Common myeloid progenitor, CD34-positive (primary cell): ENCODE data around the gene CA10.

ENCODE experiments used
- CTCF ChIA-PET: fragments of 350-600 bp; sonication (Branson Sonifier 250); formaldehyde crosslinking; loops from one replicate; lab custom pipeline; 2021; ENCODE audit warnings: antibody characterized with exemption; lab: Charles Lee
- POLR2A ChIA-PET: fragments of 350-600 bp; sonication (Branson Sonifier 250); formaldehyde crosslinking; loops from one replicate; lab custom pipeline; 2021; ENCODE audit warnings: antibody characterized with exemption; lab: Charles Lee
- DNase-seq, 3 donors: peaks; one replicate each; pipeline versions ENCODE4 v3.0.0 to v3.0.0-alpha.2; 2013
- H3K27ac ChIP-seq, 2 experiments: 1 replicate in 1 of 2; 2 replicates in 1 of 2; pipeline ENCODE4 v1.7.0; 2013; ENCODE audit warnings: inconsistent platforms in 2 of 2, low read length in 2 of 2, mild to moderate bottlenecking in 2 of 2, low read depth in 1 of 2, moderate library complexity in 1 of 2; ENCODE audit not compliant: severe bottlenecking in 2 of 2, insufficient read depth in 1 of 2, poor library complexity in 1 of 2
- H3K27me3 ChIP-seq, 5 experiments: replicated peaks in 2 of 5; 1 replicate in 3 of 5; 2 replicates in 2 of 5; pipeline versions ENCODE4 v1.6.1 to v1.7.0; 2013; ENCODE audit warnings: low read length in 4 of 5, mild to moderate bottlenecking in 2 of 5, moderate library complexity in 2 of 5, inconsistent platforms in 1 of 5; ENCODE audit not compliant: insufficient read depth in 5 of 5, control insufficient read depth in 4 of 5
- H3K36me3 ChIP-seq, 4 experiments: 1 replicate in 2 of 4; 2 replicates in 2 of 4; pipeline versions ENCODE4 v1.6.1 to v1.7.0; 2013; ENCODE audit warnings: low read length in 3 of 4, control low read depth in 1 of 4, mild to moderate bottlenecking in 1 of 4; ENCODE audit not compliant: control insufficient read depth in 4 of 4, insufficient read depth in 4 of 4
- H3K4me1 ChIP-seq, 4 experiments: 1 replicate in 3 of 4; 2 replicates in 1 of 4; pipeline versions ENCODE4 v1.6.1 to v1.7.1; 2013; ENCODE audit warnings: low read length in 3 of 4, mild to moderate bottlenecking in 3 of 4, control low read depth in 1 of 4, inconsistent platforms in 1 of 4, moderate library complexity in 1 of 4; ENCODE audit not compliant: control insufficient read depth in 4 of 4, insufficient read depth in 4 of 4; ENCODE audit errors: control extremely low read depth in 1 of 4
- H3K4me3 ChIP-seq, 7 experiments: 1 replicate in 4 of 7; 2 replicates in 3 of 7; pipeline versions ENCODE4 v1.5.1 to v1.7.0; 2013; ENCODE audit warnings: mild to moderate bottlenecking in 7 of 7, low read length in 6 of 7, moderate library complexity in 6 of 7, inconsistent platforms in 2 of 7, low read depth in 2 of 7, control low read depth in 1 of 7; ENCODE audit not compliant: insufficient read depth in 4 of 7, control insufficient read depth in 1 of 7; ENCODE audit errors: extremely low read depth in 1 of 7
- H3K9me3 ChIP-seq, 5 experiments: 1 replicate in 4 of 5; 2 replicates in 1 of 5; pipeline versions ENCODE4 v1.6.1 to v1.7.1; 2013; ENCODE audit warnings: low read length in 4 of 5, mild to moderate bottlenecking in 2 of 5, inconsistent platforms in 1 of 5, low read depth in 1 of 5, moderate library complexity in 1 of 5; ENCODE audit not compliant: control insufficient read depth in 4 of 5, insufficient read depth in 2 of 5; ENCODE audit errors: control extremely low read depth in 1 of 5
- WGBS: methylation state at CpG from one replicate; pipeline ENCODE4 v1.1.5; 2013; ENCODE audit not compliant: insufficient coverage; 5-methylcytosine and 5-hydroxymethylcytosine counted together

CA10 gene

GRCh38 chr17:52128721-52129120, 29.8 kb downstream of the CA10 start:
- CTCF ChIA-PET: no interaction called here
- H3K36me3 ChIP-seq: no peaks in the 10 kb centered on the region
- no peaks in the 10 kb centered on the region for H3K9me3 ChIP-seq
- POLR2A ChIA-PET: no interaction called here
- DNase-seq: no peak
- H3K4me3 ChIP-seq: no peak overlapping the region
- no peaks in the 10 kb centered on the region for H3K27me3 ChIP-seq
- WGBS: 60% methylated on average over 1 of the region's 2 CpGs
- no peak overlapping the region for H3K27ac ChIP-seq
- no peaks in the 10 kb centered on the region for H3K4me1 ChIP-seq

GRCh38 chr17:52124993-52125392, 33.5 kb downstream of the CA10 start:
- DNase-seq: no peak
- no peak overlapping the region for H3K4me3 ChIP-seq
- H3K4me1 ChIP-seq: no peaks in the 10 kb centered on the region
- no peaks in the 10 kb centered on the region for H3K27me3 ChIP-seq
- H3K36me3 ChIP-seq: no peaks in the 10 kb centered on the region
- H3K9me3 ChIP-seq: peaks cover 0 to 2% (median 0%) of the 10 kb centered on the region in 5 experiments
- ChIA-PET POLR2A (no interaction called here), CTCF (no interaction called here)
- no peak overlapping the region for H3K27ac ChIP-seq
- WGBS: 95% methylated on average over 6 of the region's 7 CpGs

GRCh38 chr17:52124561-52124960, 34.0 kb downstream of the CA10 start:
- POLR2A ChIA-PET: no interaction called here

GRCh38 chr17:52120465-52120864, 38.0 kb downstream of the CA10 start:
- Histone ChIP-seq H3K27ac (no peak overlapping the region), H3K27me3 (no peaks in the 10 kb centered on the region), H3K4me1 (no peaks in the 10 kb centered on the region), H3K9me3 (peaks cover 0 to 3% (median 0%) of the 10 kb centered on the region in 5 experiments), H3K36me3 (no peaks in the 10 kb centered on the region), H3K4me3 (no peak overlapping the region)
- ChIA-PET POLR2A (no interaction called here), CTCF (no interaction called here)
- no peak for DNase-seq
- 90% methylated on average over 2 of the region's 2 CpGs for WGBS

More at GRCh38 chr17:52124561-52124960, 34.0 kb downstream of the CA10 start:
- Histone ChIP-seq H3K9me3 (peaks cover 0 to 2% (median 0%) of the 10 kb centered on the region in 5 experiments), H3K36me3 (no peaks in the 10 kb centered on the region), H3K27me3 (no peaks in the 10 kb centered on the region), H3K4me3 (no peak overlapping the region), H3K27ac (no peak overlapping the region), H3K4me1 (no peaks in the 10 kb centered on the region)
- CTCF ChIA-PET: no interaction called here
- no peak for DNase-seq

- H3K4me1 ChIP-seq: no peaks in the 10 kb centered on the region
- no peaks in the 10 kb centered on the region for H3K36me3 ChIP-seq
- H3K27ac ChIP-seq: no peak overlapping the region
- no CpG with 5 or more reads among the region's 4 CpGs for WGBS
- CTCF ChIA-PET: no interaction called here
- no peaks in the 10 kb centered on the region for H3K9me3 ChIP-seq
- DNase-seq: no peak
- peaks cover 0 to 2% (median 0%) of the 10 kb centered on the region in 5 experiments for H3K27me3 ChIP-seq
- H3K4me3 ChIP-seq: no peak overlapping the region
- POLR2A ChIA-PET: no interaction called here
These were observed 47.5 kb downstream of the CA10 start for GRCh38 chr17:52110923-52111581.

GRCh38 chr17:52106638-52107261, 51.8 kb downstream of the CA10 start:
- no peaks in the 10 kb centered on the region for H3K36me3 ChIP-seq
- H3K4me3 ChIP-seq: no peak overlapping the region
- no peaks in the 10 kb centered on the region for H3K9me3 ChIP-seq
- no peak overlapping the region for H3K27ac ChIP-seq
- H3K27me3 ChIP-seq: peaks cover 0 to 3% (median 0%) of the 10 kb centered on the region in 5 experiments
- no peaks in the 10 kb centered on the region for H3K4me1 ChIP-seq
- DNase-seq: peak; percentile 17 to 50 (median 39)
- CTCF ChIA-PET: interaction anchor here (0.9 to 1.3 kb wide), 3 partner anchors 10 to 735 kb away, joined by 3 to 5 read pairs (median 4); no protein-coding TSS in a partner anchor
- POLR2A ChIA-PET: no interaction called here
- 83% methylated on average over 2 of the region's 7 CpGs for WGBS

- no peaks in the 10 kb centered on the region for H3K9me3 ChIP-seq
- POLR2A ChIA-PET: no interaction called here
- no peak overlapping the region for H3K4me3 ChIP-seq
- DNase-seq: no peak
- H3K27me3 ChIP-seq: peaks cover 0 to 3% (median 0%) of the 10 kb centered on the region in 5 experiments
- WGBS: 82% methylated on average over 8 of the region's 8 CpGs
- CTCF ChIA-PET: interaction anchor here (0.9 kb wide), 2 partner anchors 341 to 734 kb away, joined by 3 to 5 read pairs; no protein-coding TSS in a partner anchor
- H3K4me1 ChIP-seq: no peaks in the 10 kb centered on the region
- no peak overlapping the region for H3K27ac ChIP-seq
- no peaks in the 10 kb centered on the region for H3K36me3 ChIP-seq
These were observed 52.4 kb downstream of the CA10 start for GRCh38 chr17:52106072-52106471.
